ENCODE data around the gene TCF7L1. TPM values are rescaled to one million over a fixed set of nuclear protein-coding genes. Genes with fewer than 3 reads are reported as not detected.

TCF7L1 gene
- total RNA-seq, 2 experiments from 2014 or later: not detected

DNA sequence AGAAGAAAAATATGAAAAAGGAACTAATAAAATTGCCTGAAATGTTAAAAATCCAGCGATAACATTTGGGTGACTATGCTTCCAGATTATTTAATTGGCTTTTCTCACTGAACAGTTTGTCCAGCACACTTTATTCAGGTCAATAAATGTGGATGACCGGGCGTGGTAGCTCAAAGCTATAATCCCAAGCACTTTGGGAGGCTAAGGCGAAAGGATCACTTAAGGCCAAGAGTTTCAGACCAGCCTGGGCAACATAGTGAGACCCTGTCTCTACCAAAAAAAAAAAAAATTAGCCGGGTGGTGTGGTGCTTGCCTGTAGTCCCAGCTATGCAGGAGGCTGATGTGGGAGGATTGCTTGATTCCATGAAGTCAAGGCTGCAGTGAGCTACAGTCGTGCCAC, 139.2 kb downstream of the TCF7L1 start:
- Histone ChIP-seq H2AFZ (ENCODE audit: low read length) (no peak overlapping the region), H3K36me3 (ENCODE audit: insufficient read depth, low read length) (no peaks in the 10 kb centered on the region), H3K4me1 (ENCODE audit: insufficient read depth, low read length, poor library complexity, severe bottlenecking) (no peaks in the 10 kb centered on the region), H3K9me3 (ENCODE audit: low read length) (no peaks in the 10 kb centered on the region), H3K9me2 (ENCODE audit: insufficient read depth, low read length) (no peaks in the 10 kb centered on the region), H3K4me2 (ENCODE audit: low read length) (no peak overlapping the region), H3K4me3 (ENCODE audit: low read depth, low read length, poor library complexity, severe bottlenecking) (no peak overlapping the region), H3K27ac (ENCODE audit: low read depth, low read length, poor library complexity, severe bottlenecking) (no peak overlapping the region), H3K79me2 (ENCODE audit: insufficient read depth, low read depth, low read length) (no peaks in the 10 kb centered on the region), H4K20me1 (ENCODE audit: insufficient read depth, low read length) (no peaks in the 10 kb centered on the region)
- ChIA-PET POLR2A (interaction anchor here (0.5 to 0.6 kb wide), 2 partner anchors 93 to 156 kb away, joined by 3 read pairs; no protein-coding TSS in a partner anchor), CTCF (ENCODE audit: unreplicated experiment) (no interaction called here)
- intact Hi-C loops (cut with micrococcal nuclease; ENCODE audit: unreplicated experiment): no loop called here
- TF ChIP-seq, protein P1, sequence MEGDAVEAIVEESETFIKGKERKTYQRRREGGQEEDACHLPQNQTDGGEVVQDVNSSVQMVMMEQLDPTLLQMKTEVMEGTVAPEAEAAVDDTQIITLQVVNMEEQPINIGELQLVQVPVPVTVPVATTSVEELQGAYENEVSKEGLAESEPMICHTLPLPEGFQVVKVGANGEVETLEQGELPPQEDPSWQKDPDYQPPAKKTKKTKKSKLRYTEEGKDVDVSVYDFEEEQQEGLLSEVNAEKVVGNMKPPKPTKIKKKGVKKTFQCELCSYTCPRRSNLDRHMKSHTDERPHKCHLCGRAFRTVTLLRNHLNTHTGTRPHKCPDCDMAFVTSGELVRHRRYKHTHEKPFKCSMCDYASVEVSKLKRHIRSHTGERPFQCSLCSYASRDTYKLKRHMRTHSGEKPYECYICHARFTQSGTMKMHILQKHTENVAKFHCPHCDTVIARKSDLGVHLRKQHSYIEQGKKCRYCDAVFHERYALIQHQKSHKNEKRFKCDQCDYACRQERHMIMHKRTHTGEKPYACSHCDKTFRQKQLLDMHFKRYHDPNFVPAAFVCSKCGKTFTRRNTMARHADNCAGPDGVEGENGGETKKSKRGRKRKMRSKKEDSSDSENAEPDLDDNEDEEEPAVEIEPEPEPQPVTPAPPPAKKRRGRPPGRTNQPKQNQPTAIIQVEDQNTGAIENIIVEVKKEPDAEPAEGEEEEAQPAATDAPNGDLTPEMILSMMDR (conservative IDR thresholded peaks at IDR 0.05; ENCODE audit: low read length): no peak
- no peak for TF ChIP-seq EZH2phosphoT487 (IDR thresholded peaks at IDR 0.05; ENCODE audit: borderline replicate concordance, low read depth, low read length)
- no TSS peak for BruUV-seq (replicated peaks)
- no peak for DNase-seq (ENCODE audit: low spot score)

DNA sequence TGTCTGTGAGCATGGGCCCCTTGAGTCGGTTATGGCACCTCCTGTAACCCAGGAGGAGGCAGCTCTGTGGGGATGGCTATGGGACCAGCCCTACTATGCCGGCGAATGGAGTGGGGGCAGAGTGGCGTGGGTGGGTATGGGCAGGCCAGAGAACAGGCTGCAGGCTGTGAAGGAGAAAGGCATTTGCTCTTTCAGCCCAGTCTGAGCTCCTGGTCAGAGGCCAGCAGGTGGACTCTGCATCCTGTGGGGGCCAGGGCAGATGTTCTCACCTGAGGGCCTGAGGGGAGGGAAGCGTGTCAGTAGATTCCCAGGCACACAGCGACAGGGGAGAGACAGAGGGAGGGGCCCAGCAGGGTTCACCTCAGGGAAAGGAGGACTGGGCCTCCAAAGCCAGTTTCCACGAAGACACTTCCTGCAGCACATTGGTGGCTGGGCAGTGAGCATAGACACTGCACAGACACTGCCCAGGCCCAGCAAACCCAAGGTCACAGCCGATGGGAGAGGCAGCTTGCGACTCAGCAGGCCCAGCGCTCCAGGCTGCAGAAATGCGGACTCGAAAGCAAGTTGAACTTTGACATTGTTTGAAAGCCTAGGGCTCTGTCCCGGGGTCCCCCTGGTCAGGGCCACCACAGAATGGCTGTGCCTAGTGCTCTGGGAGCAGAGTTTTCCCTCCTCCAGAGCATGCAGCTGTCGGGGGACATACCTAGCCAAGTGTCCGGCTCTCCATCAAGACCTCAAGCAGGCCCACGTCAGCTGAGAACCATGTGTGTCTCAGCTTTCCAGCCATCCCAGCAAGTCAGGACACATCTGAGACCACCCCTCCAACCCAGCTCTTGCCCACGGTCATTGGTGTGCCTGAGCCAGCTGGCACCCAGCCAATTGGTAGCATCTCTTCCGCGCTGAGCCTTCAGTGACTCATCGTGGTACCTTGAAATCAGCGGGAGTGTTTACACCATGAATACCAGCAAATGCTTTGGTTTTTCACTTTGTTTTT, 140.8 kb downstream of the TCF7L1 start:
- Histone ChIP-seq H3K36me3 (ENCODE audit: insufficient read depth, low read length) (no peaks in the 10 kb centered on the region), H3K9me2 (ENCODE audit: insufficient read depth, low read length) (no peaks in the 10 kb centered on the region), H3K27ac (ENCODE audit: low read depth, low read length, poor library complexity, severe bottlenecking) (no peak overlapping the region), H4K20me1 (ENCODE audit: insufficient read depth, low read length) (no peaks in the 10 kb centered on the region), H2AFZ (ENCODE audit: low read length) (no peak overlapping the region), H3K9me3 (ENCODE audit: low read length) (no peaks in the 10 kb centered on the region), H3K4me1 (ENCODE audit: insufficient read depth, low read length, poor library complexity, severe bottlenecking) (no peaks in the 10 kb centered on the region), H3K4me2 (ENCODE audit: low read length) (no peak overlapping the region), H3K4me3 (ENCODE audit: low read depth, low read length, poor library complexity, severe bottlenecking) (no peak overlapping the region), H3K79me2 (ENCODE audit: insufficient read depth, low read depth, low read length) (no peaks in the 10 kb centered on the region)
- intact Hi-C loops (cut with micrococcal nuclease; ENCODE audit: unreplicated experiment): no loop called here
- TF ChIP-seq, protein P1 (conservative IDR thresholded peaks at IDR 0.05; ENCODE audit: low read length): no peak
- no peak for TF ChIP-seq EZH2phosphoT487 (IDR thresholded peaks at IDR 0.05; ENCODE audit: borderline replicate concordance, low read depth, low read length)
- POLR2A ChIA-PET: no interaction called here
- DNase-seq (ENCODE audit: low spot score): no peak
- BruUV-seq (replicated peaks): no TSS peak
- CTCF ChIA-PET (ENCODE audit: unreplicated experiment): no interaction called here

DNA sequence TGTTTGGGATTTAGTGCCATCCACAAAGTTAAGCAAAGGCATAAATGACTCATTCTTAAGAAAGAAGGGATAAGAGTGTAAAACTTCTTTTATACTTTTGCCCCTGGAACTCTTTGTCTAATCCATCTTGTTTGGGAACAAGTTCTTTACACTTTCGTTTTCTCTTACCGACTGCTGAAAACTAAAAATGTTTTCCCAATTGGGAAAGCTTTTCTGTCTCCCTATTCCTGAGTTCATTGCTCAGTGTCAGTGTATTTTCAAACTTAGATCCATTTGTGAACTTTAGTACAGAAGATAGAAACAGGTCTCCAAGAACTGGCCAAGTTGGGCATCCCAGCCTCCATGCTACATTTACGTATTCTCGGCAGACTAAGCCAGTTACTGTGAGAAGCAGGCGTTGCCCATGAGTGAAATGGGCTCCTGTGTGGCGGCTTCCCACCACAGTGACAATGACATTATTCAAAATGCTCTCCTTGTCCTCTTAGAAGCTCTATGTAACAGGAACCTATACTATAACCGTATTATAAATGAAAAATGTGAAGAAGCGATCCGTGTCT, 142.9 kb downstream of the TCF7L1 start:
- H3K4me1 ChIP-seq (ENCODE audit: insufficient read depth, low read length, poor library complexity, severe bottlenecking): no peaks in the 10 kb centered on the region
- no peaks in the 10 kb centered on the region for H3K36me3 ChIP-seq (ENCODE audit: insufficient read depth, low read length)
- H3K79me2 ChIP-seq (ENCODE audit: insufficient read depth, low read depth, low read length): no peaks in the 10 kb centered on the region
- ChIA-PET CTCF (ENCODE audit: unreplicated experiment) (no interaction called here), POLR2A (no interaction called here)
- H3K9me3 ChIP-seq (ENCODE audit: low read length): no peaks in the 10 kb centered on the region
- no peak for DNase-seq (ENCODE audit: low spot score)
- TF ChIP-seq, protein P1 (conservative IDR thresholded peaks at IDR 0.05; ENCODE audit: low read length): no peak
- no peak for TF ChIP-seq EZH2phosphoT487 (IDR thresholded peaks at IDR 0.05; ENCODE audit: borderline replicate concordance, low read depth, low read length)
- no peak overlapping the region for H3K27ac ChIP-seq (ENCODE audit: low read depth, low read length, poor library complexity, severe bottlenecking)
- no peaks in the 10 kb centered on the region for H4K20me1 ChIP-seq (ENCODE audit: insufficient read depth, low read length)
- no TSS peak for BruUV-seq (replicated peaks)
- H3K4me3 ChIP-seq (ENCODE audit: low read depth, low read length, poor library complexity, severe bottlenecking): no peak overlapping the region
- intact Hi-C loops (cut with micrococcal nuclease; ENCODE audit: unreplicated experiment): no loop called here
- no peak overlapping the region for H2AFZ ChIP-seq (ENCODE audit: low read length)
- H3K4me2 ChIP-seq (ENCODE audit: low read length): no peak overlapping the region
- no peaks in the 10 kb centered on the region for H3K9me2 ChIP-seq (ENCODE audit: insufficient read depth, low read length)

Measured in OCI-LY7 (cell line).